ENCODE data around the gene DCTN5. TPM values are rescaled to one million over a fixed set of nuclear protein-coding genes. Genes with fewer than 3 reads are reported as not detected.

The DCTN5 gene
- total RNA-seq, 3 donors from 2014 or later (not counting 1 experiment from before 2014, with no cell fraction given), result 60.7 to 72.1 (median 65.8) TPM

- WGBS (ENCODE audit: insufficient coverage), result under 1% methylated on average over 75 of the region's 75 CpGs
- intact Hi-C loops (cut with micrococcal nuclease), result no loop called here
- Mint-ChIP-seq H3K27ac (peak within 1 kb of the TSS in 1 of 2 donors; percentile 49), H3K4me3 (peak within 1 kb of the TSS; percentile 86), H3K27me3 (ENCODE audit: low read depth in 2 of 2) (no peaks in the 10 kb centered on the region), H3K36me3 (no peaks in the 10 kb centered on the region), H3K4me1 (peaks cover 11 to 22% of the 10 kb centered on the region in 2 donors), H3K9me3 (no peaks in the 10 kb centered on the region)
- Histone ChIP-seq H3K4me3 (ENCODE audit: low read length) (peak within 1 kb of the TSS; percentile 57), H3K27me3 (ENCODE audit: control insufficient read depth, insufficient read depth, low read length) (no peaks in the 10 kb centered on the region), H3K27ac (ENCODE audit: low read length) (no peak within 1 kb of the TSS), H3K9me3 (ENCODE audit: control insufficient read depth, insufficient read depth, low read length) (no peaks in the 10 kb centered on the region), H3K36me3 (ENCODE audit: control insufficient read depth, insufficient read depth, low read length) (peaks cover 11% of the 10 kb centered on the region), H3K4me1 (ENCODE audit: control insufficient read depth, insufficient read depth, low read length) (peaks cover 20% of the 10 kb centered on the region)
- peak; percentile 90 to 98 (median 96) for ATAC-seq
- TF ChIP-seq, protein P1, sequence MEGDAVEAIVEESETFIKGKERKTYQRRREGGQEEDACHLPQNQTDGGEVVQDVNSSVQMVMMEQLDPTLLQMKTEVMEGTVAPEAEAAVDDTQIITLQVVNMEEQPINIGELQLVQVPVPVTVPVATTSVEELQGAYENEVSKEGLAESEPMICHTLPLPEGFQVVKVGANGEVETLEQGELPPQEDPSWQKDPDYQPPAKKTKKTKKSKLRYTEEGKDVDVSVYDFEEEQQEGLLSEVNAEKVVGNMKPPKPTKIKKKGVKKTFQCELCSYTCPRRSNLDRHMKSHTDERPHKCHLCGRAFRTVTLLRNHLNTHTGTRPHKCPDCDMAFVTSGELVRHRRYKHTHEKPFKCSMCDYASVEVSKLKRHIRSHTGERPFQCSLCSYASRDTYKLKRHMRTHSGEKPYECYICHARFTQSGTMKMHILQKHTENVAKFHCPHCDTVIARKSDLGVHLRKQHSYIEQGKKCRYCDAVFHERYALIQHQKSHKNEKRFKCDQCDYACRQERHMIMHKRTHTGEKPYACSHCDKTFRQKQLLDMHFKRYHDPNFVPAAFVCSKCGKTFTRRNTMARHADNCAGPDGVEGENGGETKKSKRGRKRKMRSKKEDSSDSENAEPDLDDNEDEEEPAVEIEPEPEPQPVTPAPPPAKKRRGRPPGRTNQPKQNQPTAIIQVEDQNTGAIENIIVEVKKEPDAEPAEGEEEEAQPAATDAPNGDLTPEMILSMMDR (IDR thresholded peaks at IDR 0.05), result no peak
- DNase-seq, result peak; percentile 53 to 78
These were observed 37.4 kb downstream of the DCTN5 start, which contains the start of gene PLK1 for GRCh38 chr16:23678430-23679273. TSS of gene PLK1 (plus strand) at chr16:23678889. CDS start at chr16:23678933, 44 bp downstream.

DNA sequence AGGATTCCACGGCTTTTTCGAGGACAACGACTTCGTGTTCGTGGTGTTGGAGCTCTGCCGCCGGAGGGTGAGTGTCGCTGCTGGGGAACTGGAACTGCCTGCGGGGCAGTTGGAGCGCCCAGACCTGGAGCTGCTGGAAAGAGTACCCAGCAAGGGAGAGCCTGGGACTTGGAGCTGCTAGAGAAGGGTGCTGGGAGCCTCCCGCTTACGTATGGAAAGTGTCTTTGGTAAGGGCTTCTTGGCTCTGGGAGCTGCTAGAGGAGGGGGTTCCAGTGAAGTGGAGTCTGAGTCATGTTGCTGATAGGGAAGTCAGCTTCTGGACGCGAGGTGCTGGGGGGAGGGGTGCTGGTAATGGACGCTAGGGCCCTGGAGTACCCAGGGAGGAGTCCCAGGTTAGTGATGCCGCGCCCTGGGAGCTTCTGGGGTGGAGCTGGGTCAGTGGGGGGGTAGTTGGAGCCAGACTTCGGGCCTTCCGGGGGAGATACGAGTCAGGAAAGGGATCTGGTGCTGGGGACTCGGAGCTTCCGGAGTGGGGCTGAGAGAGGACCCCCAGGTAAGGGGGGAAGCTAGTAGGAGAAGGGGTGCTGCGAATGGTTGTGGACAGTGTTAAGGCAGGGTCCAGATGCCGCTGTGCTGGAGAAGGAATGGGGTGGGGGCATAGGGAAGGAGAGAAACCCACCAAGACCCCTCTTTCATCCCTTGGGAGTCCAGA, 38.2 kb downstream of the DCTN5 start:
- H3K36me3 ChIP-seq (ENCODE audit: control insufficient read depth, insufficient read depth, low read length), result peaks cover 11% of the 10 kb centered on the region
- peaks cover 20% of the 10 kb centered on the region for H3K4me1 ChIP-seq (ENCODE audit: control insufficient read depth, insufficient read depth, low read length)
- H3K27ac ChIP-seq (ENCODE audit: low read length), result no peak overlapping the region
- DNase-seq (peak in 1 of 2 donors; percentile 11), ATAC-seq (no peak)
- no peaks in the 10 kb centered on the region for H3K36me3 Mint-ChIP-seq
- peak overlapping the region in 1 of 2 donors; percentile 47 for H3K27ac Mint-ChIP-seq
- 8% methylated on average over 23 of the region's 24 CpGs for WGBS (ENCODE audit: insufficient coverage)
- H3K27me3 ChIP-seq (ENCODE audit: control insufficient read depth, insufficient read depth, low read length), result no peaks in the 10 kb centered on the region
- peak overlapping the region; percentile 57 for H3K4me3 ChIP-seq (ENCODE audit: low read length)
- peak overlapping the region; percentile 86 for H3K4me3 Mint-ChIP-seq
- TF ChIP-seq, protein P1 (IDR thresholded peaks at IDR 0.05), result no peak
- no peaks in the 10 kb centered on the region for H3K27me3 Mint-ChIP-seq (ENCODE audit: low read depth in 2 of 2)
- H3K9me3 Mint-ChIP-seq, result no peaks in the 10 kb centered on the region
- H3K4me1 Mint-ChIP-seq, result peaks cover 11 to 22% of the 10 kb centered on the region in 2 donors
- intact Hi-C loops (cut with micrococcal nuclease), result no loop called here
- no peaks in the 10 kb centered on the region for H3K9me3 ChIP-seq (ENCODE audit: control insufficient read depth, insufficient read depth, low read length)

DNA sequence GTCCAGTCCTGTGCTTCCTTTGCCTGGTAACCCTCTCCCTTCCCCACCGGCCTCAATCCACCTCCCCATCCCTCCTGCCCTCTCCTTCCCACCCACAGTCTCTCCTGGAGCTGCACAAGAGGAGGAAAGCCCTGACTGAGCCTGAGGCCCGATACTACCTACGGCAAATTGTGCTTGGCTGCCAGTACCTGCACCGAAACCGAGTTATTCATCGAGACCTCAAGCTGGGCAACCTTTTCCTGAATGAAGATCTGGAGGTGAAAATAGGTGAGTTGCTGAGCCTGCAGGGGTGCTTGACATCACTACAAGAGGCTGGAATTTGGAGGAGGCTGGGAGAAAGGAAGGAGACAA, 38.7 kb downstream of the DCTN5 start:
- Mint-ChIP-seq H3K27ac (no peak overlapping the region), H3K9me3 (no peaks in the 10 kb centered on the region), H3K4me3 (peak overlapping the region; percentile 14), H3K36me3 (no peaks in the 10 kb centered on the region), H3K27me3 (ENCODE audit: low read depth in 2 of 2) (no peaks in the 10 kb centered on the region), H3K4me1 (peaks cover 11 to 22% of the 10 kb centered on the region in 2 donors)
- ATAC-seq (no peak), DNase-seq (no peak)
- Histone ChIP-seq H3K4me1 (ENCODE audit: control insufficient read depth, insufficient read depth, low read length) (peaks cover 20% of the 10 kb centered on the region), H3K27me3 (ENCODE audit: control insufficient read depth, insufficient read depth, low read length) (no peaks in the 10 kb centered on the region), H3K4me3 (ENCODE audit: low read length) (no peak overlapping the region), H3K27ac (ENCODE audit: low read length) (no peak overlapping the region), H3K36me3 (ENCODE audit: control insufficient read depth, insufficient read depth, low read length) (peaks cover 11% of the 10 kb centered on the region), H3K9me3 (ENCODE audit: control insufficient read depth, insufficient read depth, low read length) (no peaks in the 10 kb centered on the region)
- intact Hi-C loops (cut with micrococcal nuclease), result no loop called here
- 65% methylated on average over 6 of the region's 6 CpGs for WGBS (ENCODE audit: insufficient coverage)
- TF ChIP-seq, protein P1 (IDR thresholded peaks at IDR 0.05), result no peak

All from natural killer cell (primary cell).